Stimulated activated CD4-positive, alpha-beta T cell treated with anti-CD3 and anti-CD28 coated beads, TNF-alpha, amount 100 ng/mL, for 24 hours (primary cell): Measurements from ENCODE around the gene VAPA.
A peak's percentile ranks its signal among the peaks of the same experiment; 100 is the strongest.

ENCODE experiments used
- DNase-seq, 3 experiments: peaks; one replicate each; pipeline ENCODE4 v3.0.0-alpha.2; 2020; ENCODE audit warnings: low read depth in 3 of 3

The VAPA gene

GRCh38 chr18:9913526-9914333, at the start of gene VAPA:
VAPA (plus strand) TSS chr18:9914016; CDS start chr18:9914257, 241 bp downstream.
- DNase-seq, result peak; percentile 86 to 90 (median 88)

GRCh38 chr18:9865764-9866490, 47.9 kb upstream of the VAPA start:
- no peak for DNase-seq

GRCh38 chr18:9866627-9867026, 47.2 kb upstream of the VAPA start:
- no peak for DNase-seq

- no peak for DNase-seq
These were observed 46.7 kb upstream of the VAPA start for GRCh38 chr18:9867071-9867594.

GRCh38 chr18:9868857-9869714, 44.7 kb upstream of the VAPA start:
- no peak for DNase-seq

GRCh38 chr18:9869715-9870430, 43.9 kb upstream of the VAPA start:
- no peak for DNase-seq

GRCh38 chr18:9870431-9871008, 43.3 kb upstream of the VAPA start:
- DNase-seq, result no peak

GRCh38 chr18:9871244-9871746, 42.5 kb upstream of the VAPA start:
- no peak for DNase-seq

- DNase-seq, result no peak
These were observed 41.0 kb upstream of the VAPA start for GRCh38 chr18:9872823-9873222.

GRCh38 chr18:9874728-9875127, 39.1 kb upstream of the VAPA start:
- no peak for DNase-seq

GRCh38 chr18:9876212-9876866, 37.5 kb upstream of the VAPA start:
- no peak for DNase-seq

- DNase-seq, result no peak
These were observed 36.8 kb upstream of the VAPA start for GRCh38 chr18:9876867-9877654.

GRCh38 chr18:9877655-9878014, 36.2 kb upstream of the VAPA start:
- no peak for DNase-seq

GRCh38 chr18:9878095-9878494, 35.7 kb upstream of the VAPA start:
- no peak for DNase-seq

GRCh38 chr18:9878783-9879242, 35.0 kb upstream of the VAPA start:
- DNase-seq, result no peak

GRCh38 chr18:9884090-9884489, 29.7 kb upstream of the VAPA start:
- DNase-seq, result no peak

GRCh38 chr18:9884532-9885140, 29.2 kb upstream of the VAPA start:
- DNase-seq, result no peak

- no peak for DNase-seq
These were observed 28.4 kb upstream of the VAPA start, which contains the start of gene TXNDC2 for GRCh38 chr18:9885170-9886004. TXNDC2 (plus strand) TSS chr18:9885973; CDS start chr18:9886681, 708 bp downstream.
